HK-2 (cell line): ENCODE results near the gene CADM1.

Source experiments
- DNase-seq: peaks from one replicate; pipeline ENCODE4 v3.0.0-alpha.2; 2018; ENCODE audit not compliant: unreplicated experiment

Gene CADM1

DNA sequence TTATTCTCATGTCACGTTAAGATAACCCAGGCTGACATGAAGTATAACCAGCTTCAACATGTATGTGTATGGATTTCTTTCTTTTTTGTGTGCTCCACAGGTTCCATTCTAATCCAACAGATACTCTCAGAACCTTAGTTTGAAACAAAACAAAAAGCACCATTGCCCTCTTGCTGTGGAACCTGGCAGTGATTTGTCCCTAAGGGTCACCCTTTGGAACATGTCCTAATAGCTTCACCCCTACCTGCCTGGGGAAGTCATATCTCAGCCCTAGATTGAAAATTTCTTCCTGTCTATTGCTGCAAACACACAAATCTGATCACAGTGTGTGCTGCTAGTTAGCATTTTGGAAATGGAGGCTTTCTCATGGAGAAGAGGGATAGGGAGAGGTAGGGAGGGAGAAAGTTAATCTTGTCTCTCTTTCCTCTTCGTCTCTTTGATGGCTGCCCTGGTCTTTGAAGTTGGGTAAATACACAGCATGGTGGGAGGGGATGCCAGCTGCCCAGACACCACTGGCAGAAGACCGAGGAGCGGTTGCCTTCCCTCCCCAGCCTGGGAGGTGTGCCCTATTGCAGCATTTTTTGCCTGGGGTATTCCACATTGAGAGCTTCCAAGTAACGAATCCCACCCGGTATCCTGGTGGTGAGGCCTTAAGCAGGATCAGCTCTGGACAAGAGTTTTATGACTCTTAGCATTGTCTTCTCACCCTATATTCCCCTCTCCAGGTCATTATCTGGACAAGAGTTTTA lies 11.6 kb upstream of the CADM1 start:
- DNase-seq: no peak

DNA sequence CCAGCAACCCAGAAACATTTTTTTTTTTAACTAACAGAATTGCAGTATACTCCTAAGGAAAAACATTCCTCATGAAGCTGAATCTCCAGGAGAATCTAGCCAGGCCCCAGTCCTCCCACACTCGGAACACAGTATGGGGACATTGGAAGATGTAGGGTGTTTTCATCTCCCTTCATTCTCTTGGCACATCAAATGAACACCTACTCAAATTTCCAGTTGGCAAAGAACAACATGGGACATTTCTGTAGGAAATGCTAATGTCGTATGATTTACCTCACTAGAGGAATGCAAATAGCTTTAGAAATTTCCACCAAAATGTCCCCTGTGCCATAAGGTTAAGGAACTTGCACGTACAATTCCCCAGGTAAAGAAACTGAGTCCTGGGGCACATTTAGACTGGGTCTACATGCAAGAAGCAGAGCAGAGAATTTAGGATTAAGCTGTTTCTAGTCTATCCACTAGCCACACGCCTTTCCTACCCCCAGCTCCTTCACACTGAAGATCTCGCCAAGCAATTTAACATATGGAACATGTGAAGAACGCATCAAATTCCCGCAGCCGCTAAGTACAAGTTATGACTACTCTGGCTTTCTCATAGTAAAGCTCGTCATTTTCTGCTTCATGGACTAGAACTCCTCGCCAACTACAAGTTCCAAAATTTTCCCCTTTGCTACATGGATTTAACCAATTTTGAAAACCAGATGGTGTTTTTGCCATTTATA lies 2.9 kb upstream of the CADM1 start:
- no peak for DNase-seq

DNA sequence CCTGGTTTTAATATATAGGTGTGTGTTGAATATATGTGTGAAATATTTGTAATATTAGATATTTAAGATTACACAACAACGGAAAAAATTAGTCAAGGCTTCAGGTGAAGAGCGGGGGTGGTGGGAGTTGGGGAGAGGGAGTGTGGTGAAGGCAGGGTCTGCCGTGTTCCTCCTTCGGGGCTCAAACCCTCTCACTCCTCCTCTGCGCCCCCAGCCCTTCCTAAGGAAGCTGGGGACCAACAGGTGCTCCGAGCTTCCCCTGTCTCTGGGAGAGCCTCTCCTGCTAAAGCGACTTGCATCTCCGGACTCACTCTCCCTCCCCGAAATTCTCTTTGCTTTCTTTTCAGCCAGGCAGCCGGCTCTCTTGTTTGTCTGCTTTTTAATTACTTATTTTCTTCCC lies 960 bp upstream of the CADM1 start:
- no peak for DNase-seq

DNA sequence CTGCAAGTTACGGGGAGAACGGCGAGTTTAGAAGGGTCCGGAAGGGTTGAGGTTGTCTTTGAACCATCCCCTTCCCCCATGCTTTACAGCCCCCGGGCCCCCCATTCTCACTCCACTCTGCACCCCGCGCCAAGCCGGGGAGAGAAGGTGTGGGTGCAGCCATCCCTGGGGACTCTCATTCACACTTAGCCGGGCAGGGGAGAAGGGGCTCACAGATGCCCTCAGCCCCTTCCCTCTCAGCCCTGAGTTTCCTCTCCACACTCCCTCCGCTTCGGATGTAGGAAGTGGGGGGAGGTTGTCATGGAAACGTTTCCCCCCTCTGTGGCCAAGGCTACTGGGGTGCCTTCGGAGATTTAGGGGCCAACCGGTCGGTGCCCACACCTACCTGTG lies 334 bp downstream of the CADM1 start:
- DNase-seq: no peak

DNA sequence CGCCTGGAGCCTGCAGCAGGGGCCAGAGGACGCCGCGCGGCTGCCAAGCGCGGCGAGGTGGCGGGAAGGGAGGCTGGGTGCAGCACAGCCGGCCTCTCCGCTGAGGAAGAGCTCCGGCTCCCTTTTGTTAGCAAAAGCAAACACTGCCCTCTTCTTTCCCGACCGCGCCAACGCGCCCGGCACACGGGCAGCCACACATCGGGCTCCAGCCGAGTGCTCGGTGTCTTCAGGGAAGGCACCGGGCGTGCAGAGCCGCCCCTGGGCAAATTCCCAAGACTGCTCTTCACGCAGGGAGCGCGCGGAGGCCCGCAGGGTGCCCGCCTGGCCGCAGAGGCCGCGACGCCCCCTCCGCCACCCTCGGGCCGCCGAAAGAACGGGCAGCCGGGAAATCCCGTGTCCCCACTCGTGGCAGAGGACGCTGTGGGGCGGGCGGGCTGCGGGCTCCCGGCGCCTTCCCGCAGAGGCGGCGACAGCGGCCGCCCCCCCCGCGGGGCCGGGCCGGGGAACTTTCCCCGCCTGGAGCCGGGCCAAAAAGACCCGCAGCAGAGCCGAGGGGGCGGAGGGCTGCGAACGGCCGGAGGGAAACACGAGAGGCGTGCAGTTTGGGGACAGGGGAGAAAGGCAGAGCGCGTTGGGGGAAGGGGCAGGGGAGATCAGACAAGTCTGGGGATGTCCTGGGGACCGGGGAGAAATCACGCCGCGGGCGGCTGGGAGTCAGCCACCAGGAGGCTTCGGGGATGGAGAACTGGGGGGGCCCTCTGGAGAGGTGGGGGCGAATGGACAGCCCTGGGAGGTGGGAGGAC lies 931 bp downstream of the CADM1 start:
- peak; percentile 69 for DNase-seq

DNA sequence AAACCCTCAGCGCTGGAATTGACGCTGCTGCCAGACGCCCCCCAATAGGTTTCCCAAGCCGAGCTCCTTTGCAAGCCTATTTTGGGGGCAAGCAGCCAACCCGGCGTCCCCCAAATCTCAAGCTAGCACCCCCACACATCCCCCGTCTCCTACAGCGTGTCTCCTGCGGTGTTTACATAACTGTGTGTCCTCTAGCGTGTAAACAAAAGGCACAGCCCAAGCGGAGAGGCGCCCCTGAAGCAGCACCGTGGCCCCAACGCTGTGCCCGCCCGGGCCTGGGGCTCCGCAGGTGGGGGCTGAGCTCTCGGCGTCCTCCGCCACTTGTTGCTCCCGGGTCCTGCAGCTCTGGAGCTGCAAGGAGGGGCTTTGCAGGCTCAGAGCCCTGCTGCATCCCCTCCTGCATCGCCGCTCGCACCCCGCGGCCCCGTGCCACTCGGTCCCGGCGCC lies 1.6 kb downstream of the CADM1 start:
- DNase-seq: no peak

DNA sequence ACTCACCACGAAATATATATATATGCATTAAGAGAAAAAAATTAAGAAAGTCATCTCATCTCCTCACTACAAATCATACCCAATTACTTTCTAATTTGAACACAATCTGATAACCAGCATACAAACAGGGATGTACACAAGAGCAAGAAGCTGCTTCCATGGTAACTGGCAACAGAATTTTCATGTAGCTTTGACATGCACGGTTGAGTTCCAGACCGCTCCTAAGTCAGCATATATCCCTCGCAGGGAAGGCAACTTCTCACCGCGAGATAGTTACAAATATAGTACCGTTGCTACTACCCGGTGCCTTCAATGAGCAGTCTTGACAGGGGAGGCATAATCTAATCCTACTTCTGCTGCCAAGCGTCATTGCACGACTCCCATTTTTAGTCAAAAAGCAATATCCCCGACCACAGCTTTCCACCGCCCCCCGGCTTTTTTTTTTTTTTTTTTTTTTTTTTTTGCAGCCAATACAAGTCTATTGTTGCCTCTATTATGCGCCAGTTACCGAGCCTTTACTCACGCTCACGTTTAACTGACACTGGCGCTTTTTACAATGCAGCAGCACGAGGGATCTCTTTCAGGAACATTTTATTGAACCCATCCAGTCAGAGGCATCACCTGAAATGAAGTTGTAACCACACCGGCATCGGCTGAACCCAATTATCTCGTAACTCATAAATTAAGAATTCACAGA lies 2.2 kb downstream of the CADM1 start:
- DNase-seq: no peak

DNA sequence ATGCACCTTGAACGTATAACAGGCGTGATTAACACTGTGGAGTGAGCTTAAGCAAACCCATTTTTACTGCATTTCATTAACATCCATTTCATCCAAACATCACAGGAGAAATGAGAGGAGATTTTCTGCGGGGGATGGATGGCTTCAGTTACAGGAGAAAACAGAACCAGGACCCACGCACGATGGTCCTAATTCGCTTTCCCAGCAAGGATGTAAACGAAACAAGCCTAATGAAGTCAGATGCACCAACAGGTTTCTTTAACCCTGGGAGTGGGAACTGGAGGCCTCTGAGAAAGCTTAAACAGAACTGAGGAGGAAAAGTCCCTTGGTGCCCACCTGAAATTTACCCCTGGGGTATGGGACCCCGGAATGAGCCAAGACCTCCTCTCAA lies 2.7 kb downstream of the CADM1 start:
- DNase-seq: no peak

DNA sequence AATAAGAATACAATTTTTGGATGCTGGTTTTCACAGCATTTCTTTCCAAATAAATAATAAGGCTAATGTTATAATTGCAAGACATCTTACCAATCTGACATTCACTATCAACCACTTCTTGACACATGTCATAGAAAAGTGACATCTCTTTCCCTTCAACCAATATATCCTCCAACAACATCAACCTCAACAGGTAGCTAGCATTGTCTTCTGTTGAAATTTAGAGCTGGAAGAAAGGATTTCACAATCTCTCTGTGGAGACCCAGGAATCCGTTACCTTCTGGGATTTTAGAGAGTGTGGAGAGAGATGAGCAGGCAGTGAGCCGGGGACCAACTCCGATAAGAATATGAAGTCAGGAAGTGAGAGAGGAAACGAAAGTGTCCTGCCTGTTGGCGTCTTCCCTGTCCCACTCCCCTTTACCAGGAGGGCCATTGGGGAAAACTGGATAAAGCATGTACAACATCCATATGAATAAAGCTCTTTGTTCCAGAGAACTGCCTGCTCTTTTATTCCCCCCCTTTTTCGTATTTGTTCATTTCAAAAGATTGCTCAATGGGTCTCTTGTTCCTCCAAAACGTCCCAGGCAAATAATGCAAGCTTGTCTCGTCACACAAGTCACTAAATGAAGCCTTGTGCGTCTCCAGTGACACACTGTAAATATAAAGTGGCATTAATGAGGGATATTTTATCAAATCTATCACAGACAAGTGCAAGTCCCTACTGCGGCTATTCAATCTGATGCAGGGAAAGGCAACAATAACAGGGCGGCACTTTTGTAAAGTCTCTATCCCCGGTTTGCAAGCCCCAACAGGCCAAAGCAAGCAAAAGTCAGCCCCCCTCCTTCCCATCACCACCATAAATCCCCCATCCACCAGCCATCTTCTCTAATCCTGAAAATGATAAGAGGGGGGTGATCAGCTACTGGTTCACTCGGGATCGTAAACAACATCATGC lies 3.4 kb downstream of the CADM1 start:
- DNase-seq: no peak

DNA sequence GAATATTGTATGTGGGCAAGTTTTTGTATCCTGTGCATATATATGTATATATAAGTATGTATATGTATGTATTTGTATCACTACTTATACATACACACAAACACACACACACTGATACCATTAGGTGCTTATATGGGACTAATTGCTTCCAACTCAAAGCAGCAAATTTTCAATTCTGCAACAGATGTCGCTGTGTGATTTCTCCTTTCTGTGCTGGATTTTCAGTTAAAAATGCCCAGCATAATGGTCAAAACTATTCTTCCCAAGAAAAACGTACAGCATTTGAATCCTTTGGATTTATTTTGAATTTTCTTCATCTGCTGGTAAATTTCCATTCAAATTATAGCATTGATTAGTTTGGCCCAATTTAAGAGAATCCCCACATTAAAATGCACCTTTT lies 4.3 kb downstream of the CADM1 start:
- no peak for DNase-seq

DNA sequence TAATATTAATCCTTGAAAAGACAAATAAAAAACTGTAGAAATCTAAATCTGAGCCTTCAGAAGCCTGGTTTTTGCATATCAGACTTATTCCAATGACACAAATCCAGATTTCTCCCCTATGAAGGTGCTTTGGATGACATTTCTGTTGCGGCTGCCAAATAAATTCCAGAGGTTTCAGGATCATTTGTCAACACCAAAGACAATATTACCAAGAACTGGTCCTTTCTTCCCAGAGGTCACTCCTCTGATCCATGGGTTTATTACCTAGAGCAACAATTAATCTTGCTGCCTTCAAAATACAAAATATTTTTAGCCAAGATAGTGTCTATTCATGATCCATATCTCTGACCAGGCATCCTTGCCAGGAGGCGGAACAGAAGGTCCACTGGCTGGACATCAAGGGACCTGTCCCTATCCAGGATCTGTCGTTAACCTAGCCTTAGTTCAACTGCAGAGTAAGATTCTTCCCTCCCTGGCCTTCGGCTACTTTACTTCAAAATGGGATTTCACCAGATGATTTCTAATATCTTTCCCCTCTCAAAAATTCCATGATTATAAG lies 4.9 kb downstream of the CADM1 start:
- no peak for DNase-seq

DNA sequence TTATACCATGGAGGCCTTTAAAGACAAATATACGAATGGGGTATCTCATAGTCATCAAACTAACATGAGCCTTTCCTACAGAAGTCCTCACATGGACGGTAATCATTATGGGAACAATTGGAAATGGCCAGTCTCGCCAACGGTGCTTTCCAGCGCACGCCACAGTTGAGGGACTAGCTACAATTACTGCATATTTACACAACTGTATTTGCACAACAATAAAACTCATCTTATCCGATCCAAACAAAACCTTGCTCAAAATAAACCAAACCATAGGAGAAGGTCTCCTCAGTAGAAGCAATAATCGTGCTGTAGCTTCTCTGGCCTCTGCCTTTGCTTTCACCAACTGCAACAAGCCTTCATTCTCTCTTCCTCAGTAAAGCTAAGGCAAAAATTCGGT lies 5.9 kb downstream of the CADM1 start:
- no peak for DNase-seq

DNA sequence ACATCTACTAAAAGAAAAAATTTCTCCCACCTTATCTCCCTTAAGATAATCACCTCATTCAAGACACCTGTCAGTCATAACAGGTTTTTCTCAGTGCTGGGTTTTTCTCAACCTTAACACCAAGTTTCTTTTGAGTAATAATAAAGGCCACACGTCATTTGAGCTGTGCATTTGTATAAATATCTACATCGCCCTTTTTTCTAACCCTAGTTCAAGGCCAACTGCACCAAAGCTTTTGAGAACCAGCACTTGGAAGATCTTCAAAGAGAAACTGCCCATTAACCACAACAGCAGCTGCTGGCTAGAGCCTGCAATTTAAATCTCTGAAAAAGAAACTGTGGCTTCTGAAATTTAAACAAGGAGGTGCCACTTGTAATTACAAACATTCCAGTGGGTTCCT lies 6.9 kb downstream of the CADM1 start:
- no peak for DNase-seq

DNA sequence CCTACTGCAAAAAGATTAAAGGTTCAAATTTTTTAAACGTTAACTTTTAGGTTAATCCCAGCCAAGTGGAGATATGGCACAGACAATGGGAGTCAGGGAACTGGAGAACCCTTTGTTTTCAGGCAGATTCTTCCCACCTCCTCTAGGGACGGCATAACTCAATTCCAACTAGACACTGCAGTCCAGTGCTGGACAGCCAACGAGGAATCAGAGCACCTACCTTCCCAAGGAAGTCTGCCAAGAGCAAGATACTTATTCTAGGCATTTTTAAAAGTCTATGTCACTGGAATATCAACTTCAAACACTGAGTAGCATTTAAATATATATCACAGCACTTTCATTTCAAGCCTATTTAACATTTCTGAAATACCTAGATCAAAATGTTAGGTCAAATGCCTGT lies 7.3 kb downstream of the CADM1 start:
- DNase-seq: no peak

DNA sequence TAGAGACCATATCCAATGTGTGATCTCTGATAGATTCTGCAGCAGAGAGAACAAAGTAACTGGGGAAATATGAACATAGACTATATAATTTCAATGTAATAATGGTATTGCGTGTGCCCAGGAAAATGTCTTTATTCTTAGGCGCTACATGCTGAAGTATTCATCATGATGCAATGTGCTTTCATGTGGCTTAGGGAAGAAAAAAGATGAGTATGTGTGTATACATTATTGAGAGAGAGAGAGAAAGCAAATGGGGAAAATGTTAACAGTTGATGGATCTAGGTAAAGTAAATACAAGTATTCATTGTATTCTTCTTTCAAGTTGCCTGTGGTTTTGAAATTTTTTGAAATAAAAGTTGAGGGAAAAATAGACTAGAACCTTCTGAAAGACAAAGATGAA lies 10.3 kb downstream of the CADM1 start:
- no peak for DNase-seq

DNA sequence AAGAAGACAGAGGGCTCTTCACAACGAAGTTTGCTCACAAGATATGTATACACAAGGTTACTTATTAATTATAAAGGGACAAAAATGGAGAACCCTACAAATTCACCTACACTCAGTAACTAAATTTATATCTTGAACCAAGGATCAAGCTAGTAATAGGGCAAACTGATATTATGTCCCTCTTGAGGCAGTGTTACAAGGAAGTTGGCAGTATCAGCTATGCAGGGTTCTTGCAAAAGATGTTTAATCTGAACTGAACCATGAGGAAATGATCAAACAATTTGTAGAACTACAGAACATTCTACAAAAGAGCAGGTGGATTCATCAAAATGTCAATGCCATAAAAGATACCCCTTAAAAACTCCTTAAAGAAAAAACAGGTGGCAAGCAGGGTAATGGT lies 10.7 kb downstream of the CADM1 start:
- DNase-seq: no peak

DNA sequence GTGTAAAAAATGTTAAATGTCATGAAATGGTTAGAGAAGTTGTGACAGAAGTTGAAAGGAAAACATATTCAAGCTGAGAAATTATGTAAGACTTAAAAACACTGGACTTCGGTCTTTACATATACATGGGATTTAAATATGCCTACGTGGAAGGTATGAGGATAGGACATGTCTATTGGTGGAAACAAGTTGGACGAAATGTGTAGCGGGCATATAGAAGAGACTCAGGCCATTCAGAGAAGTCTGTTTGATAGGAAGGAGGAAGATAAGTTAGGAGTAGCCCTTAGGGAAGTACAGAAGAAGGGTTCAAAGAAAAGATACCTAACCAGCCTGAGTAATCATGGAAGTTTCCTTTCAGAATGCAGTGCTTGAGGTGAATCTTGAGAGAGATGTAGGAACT lies 14.7 kb downstream of the CADM1 start:
- no peak for DNase-seq

DNA sequence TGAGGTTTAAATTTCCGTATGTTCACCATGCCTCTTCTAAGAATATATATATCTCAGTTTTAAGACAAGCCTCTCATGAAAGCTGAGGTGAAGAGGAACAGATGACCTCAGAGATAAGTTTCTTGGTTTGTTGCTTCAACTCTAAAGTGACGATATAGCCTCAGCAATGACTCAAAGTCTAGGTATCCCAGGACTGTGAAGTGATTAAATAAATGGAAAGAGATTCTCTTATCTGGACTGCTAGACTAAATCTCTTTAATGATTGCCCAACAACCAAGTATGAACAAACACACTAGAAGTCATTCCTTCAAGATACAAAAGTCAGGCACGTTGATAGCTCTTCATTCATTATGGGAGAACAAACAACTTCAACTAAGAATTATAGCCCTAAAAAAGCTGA lies 15.3 kb downstream of the CADM1 start:
- no peak for DNase-seq

DNA sequence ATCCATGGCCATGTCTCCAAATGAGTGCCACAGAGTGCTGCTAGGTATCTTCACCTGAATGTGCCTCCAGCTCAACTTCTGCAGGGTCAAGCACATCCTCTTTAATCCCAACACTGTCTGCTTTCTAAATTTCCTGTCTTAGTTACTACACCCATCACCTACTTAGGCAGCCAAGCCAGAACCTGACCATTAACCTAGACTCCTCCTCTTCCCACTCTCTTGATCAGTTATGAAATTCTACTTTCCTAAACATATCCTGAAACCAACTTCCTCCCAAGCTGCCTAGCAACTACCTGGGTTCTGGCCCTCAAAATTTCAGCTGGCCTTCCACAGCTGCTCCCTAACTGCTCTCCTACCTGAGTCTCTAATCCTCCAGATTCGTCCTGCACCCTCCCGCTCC lies 22.7 kb downstream of the CADM1 start:
- DNase-seq: no peak

DNA sequence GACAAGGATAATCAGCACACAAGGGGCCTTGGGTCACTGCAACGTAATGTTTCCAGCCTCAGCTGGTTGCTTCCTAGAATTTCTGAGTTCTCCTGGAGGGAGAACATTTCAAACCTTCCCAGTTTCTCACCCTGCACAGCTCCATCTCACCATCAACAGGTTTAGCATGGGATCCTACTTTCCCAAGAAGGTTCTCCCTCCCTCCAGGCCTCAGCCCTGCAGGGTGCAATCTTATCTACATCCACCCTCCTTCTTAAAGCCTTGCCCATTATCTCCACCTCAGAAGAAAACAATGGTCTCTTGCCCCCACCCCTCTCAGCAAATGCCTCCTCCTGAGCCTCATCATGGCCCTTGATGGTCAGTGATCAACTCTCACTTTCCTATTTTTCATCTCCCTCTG lies 23.6 kb downstream of the CADM1 start:
- DNase-seq: no peak

DNA sequence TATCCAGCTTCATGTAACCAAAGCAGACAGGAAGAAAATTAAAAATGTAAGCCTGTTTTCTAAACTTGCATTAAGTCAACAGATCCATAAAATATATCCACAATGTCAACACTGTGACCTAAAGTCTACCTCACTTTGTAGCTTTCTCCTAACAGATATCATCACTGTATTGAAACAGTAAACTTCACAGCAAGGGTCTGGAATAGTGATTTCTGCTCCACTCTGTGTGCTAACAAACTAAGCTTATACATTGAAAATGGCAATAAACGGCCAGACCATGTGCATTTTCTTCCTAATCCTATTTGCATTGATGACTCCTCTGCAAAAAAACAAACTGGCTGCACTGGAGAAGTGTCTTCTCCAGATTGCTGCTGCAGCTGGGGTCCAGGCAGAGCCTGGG lies 26.8 kb downstream of the CADM1 start:
- DNase-seq: no peak
